Loucy (cell line): Measurements from ENCODE around the gene NRIP1.

Experiments used
- H2AFZ ChIP-seq: fragments of 200-600 bp; sonication (generic); 2 replicates; pipeline ENCODE4 v1.6.0; 2016; ENCODE audit warnings: antibody characterized with exemption, mild to moderate bottlenecking, low read length, moderate library complexity
- H3F3A ChIP-seq: fragments of 200-600 bp; 2 replicates; pipeline ENCODE4 v1.6.0; 2016; ENCODE audit warnings: antibody characterized with exemption, low read depth, mild to moderate bottlenecking
- H3K27me3 ChIP-seq: fragments of 200-600 bp; sonication (generic); 2 replicates; pipeline ENCODE4 v1.6.1; 2014; ENCODE audit warnings: low read length, mild to moderate bottlenecking; ENCODE audit not compliant: insufficient read depth, poor library complexity, severe bottlenecking
- H3K36me3 ChIP-seq: fragments of 200-600 bp; sonication (generic); 2 replicates; pipeline ENCODE4 v1.6.1; 2016; ENCODE audit warnings: low read length; ENCODE audit not compliant: insufficient read depth
- H3K4me1 ChIP-seq: fragments of 200-600 bp; sonication (generic); 2 replicates; pipeline ENCODE4 v1.5.1; 2014; ENCODE audit warnings: low read length, mild to moderate bottlenecking; ENCODE audit not compliant: insufficient read depth, poor library complexity, severe bottlenecking
- H3K4me2 ChIP-seq: fragments of 200-600 bp; sonication (generic); 2 replicates; pipeline ENCODE4 v1.6.0; 2014; ENCODE audit warnings: antibody characterized with exemption, low read length, low read depth, mild to moderate bottlenecking; ENCODE audit not compliant: poor library complexity, severe bottlenecking
- H3K4me3 ChIP-seq: fragments of 200-600 bp; sonication (generic); 2 replicates; pipeline ENCODE4 v1.5.1; 2014; ENCODE audit warnings: low read length, mild to moderate bottlenecking, mixed read lengths; ENCODE audit not compliant: poor library complexity, severe bottlenecking
- H3K79me2 ChIP-seq: fragments of 200-600 bp; sonication (generic); 2 replicates; pipeline ENCODE4 v1.6.1; 2014; ENCODE audit warnings: low read length; ENCODE audit not compliant: insufficient read depth
- H3K9ac ChIP-seq: fragments of 200-600 bp; sonication (generic); 2 replicates; pipeline ENCODE4 v1.6.0; 2014; ENCODE audit warnings: mild to moderate bottlenecking, low read depth, low read length, moderate library complexity; ENCODE audit not compliant: poor library complexity, severe bottlenecking
- H3K9me2 ChIP-seq: fragments of 200-600 bp; sonication (generic); replicated peaks from 2 replicates; pipeline ENCODE4 v1.6.1; 2016; ENCODE audit warnings: low read depth, low read length, mixed read lengths
- H3K9me3 ChIP-seq: fragments of 200-600 bp; sonication (generic); 2 replicates; pipeline ENCODE4 v1.6.1; 2014; ENCODE audit warnings: mild to moderate bottlenecking, antibody characterized with exemption, low read length, low read depth; ENCODE audit not compliant: insufficient read depth
- H4K20me1 ChIP-seq: fragments of 200-600 bp; sonication (generic); 2 replicates; pipeline ENCODE4 v1.6.0; 2014; ENCODE audit warnings: antibody characterized with exemption, low read length, mild to moderate bottlenecking; ENCODE audit not compliant: insufficient read depth, poor library complexity, severe bottlenecking
- EZH2phosphoT487 ChIP-seq: fragments of 200-600 bp; IDR thresholded peaks from 2 replicates; pipeline ENCODE4 v1.6.1; 2018; ENCODE audit warnings: antibody characterized with exemption, mild to moderate bottlenecking, moderate library complexity, borderline replicate concordance
- TF ChIP-seq, protein P1 (sequence below): fragments of 200-600 bp; sonication (generic); conservative IDR thresholded peaks from 2 replicates; pipeline ENCODE4 v1.5.1; 2014; ENCODE audit warnings: mild to moderate bottlenecking, antibody characterized with exemption, low read length

The NRIP1 gene

DNA sequence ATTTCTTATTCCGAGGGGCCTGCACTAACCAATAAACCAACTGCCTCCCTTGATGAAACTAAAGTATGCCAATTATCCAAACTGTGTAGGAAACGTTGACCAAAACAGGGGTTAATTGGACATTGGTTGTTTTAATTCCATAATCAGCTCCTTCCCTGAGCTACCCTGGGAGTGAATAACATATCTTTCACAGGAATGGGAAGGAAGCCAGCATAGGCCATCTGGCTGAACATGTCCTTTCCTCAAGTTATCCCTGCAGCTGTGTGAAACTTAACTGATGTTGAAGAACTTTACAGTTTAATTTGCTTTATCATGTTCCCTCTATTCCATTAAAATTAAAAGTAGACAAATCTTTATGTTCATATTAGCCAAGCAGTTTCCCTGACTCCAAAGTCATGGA is 75.4 kb downstream of the NRIP1 start:
- no peak for TF ChIP-seq EZH2phosphoT487
- TF ChIP-seq, protein P1, sequence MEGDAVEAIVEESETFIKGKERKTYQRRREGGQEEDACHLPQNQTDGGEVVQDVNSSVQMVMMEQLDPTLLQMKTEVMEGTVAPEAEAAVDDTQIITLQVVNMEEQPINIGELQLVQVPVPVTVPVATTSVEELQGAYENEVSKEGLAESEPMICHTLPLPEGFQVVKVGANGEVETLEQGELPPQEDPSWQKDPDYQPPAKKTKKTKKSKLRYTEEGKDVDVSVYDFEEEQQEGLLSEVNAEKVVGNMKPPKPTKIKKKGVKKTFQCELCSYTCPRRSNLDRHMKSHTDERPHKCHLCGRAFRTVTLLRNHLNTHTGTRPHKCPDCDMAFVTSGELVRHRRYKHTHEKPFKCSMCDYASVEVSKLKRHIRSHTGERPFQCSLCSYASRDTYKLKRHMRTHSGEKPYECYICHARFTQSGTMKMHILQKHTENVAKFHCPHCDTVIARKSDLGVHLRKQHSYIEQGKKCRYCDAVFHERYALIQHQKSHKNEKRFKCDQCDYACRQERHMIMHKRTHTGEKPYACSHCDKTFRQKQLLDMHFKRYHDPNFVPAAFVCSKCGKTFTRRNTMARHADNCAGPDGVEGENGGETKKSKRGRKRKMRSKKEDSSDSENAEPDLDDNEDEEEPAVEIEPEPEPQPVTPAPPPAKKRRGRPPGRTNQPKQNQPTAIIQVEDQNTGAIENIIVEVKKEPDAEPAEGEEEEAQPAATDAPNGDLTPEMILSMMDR = no peak
- no peaks in the 10 kb centered on the region for H3K9me2 ChIP-seq
- no peaks in the 10 kb centered on the region for H3K4me1 ChIP-seq
- peaks cover 20% of the 10 kb centered on the region; the same call in 1 of the 2 replicates for H3K36me3 ChIP-seq
- no peak overlapping the region for H3K9ac ChIP-seq
- H2AFZ ChIP-seq = no peak overlapping the region
- peaks cover 27% of the 10 kb centered on the region; the same call in 1 of the 2 replicates for H3K79me2 ChIP-seq
- no peak overlapping the region for H3K4me2 ChIP-seq
- H3F3A ChIP-seq = 0 out of 2 replicates have a peak, but pooled peaks cover 3% of the 10 kb centered on the region
- H3K27me3 ChIP-seq = no peaks in the 10 kb centered on the region
- no peak overlapping the region for H3K4me3 ChIP-seq
- H3K9me3 ChIP-seq = no peaks in the 10 kb centered on the region
- peaks cover 8% of the 10 kb centered on the region for H4K20me1 ChIP-seq

DNA sequence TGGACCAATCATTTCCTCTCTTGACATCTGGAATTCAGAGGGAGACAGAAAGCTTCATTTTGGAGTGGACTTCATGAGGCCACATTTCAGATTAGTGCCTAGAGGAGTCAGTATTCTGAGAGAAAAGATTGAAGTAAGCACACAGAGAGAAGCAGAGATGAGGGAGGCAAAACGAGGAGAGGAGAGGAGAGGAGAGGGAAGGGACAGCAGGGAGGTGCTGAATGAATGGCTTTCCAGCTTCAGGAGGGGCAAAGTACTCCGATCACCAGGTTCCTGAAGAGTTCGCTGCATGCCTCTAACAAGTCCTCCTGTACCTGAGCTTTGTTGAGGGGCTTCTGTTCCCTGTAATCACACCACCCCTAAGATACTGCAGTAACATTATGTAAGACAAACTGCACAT is 76.0 kb downstream of the NRIP1 start:
- no peak overlapping the region for H2AFZ ChIP-seq
- peaks cover 8% of the 10 kb centered on the region for H4K20me1 ChIP-seq
- no peaks in the 10 kb centered on the region for H3K9me3 ChIP-seq
- no peak for TF ChIP-seq EZH2phosphoT487
- TF ChIP-seq, protein P1 = no peak
- H3K79me2 ChIP-seq = peaks cover 30% of the 10 kb centered on the region; the same call in 1 of the 2 replicates
- no peaks in the 10 kb centered on the region for H3K27me3 ChIP-seq
- H3K9me2 ChIP-seq = no peaks in the 10 kb centered on the region
- H3K9ac ChIP-seq = no peak overlapping the region
- 0 out of 2 replicates have a peak, but pooled peaks cover 3% of the 10 kb centered on the region for H3F3A ChIP-seq
- H3K4me2 ChIP-seq = no peak overlapping the region
- H3K4me3 ChIP-seq = no peak overlapping the region
- H3K4me1 ChIP-seq = no peaks in the 10 kb centered on the region
- peaks cover 23% of the 10 kb centered on the region; the same call in 1 of the 2 replicates for H3K36me3 ChIP-seq

DNA sequence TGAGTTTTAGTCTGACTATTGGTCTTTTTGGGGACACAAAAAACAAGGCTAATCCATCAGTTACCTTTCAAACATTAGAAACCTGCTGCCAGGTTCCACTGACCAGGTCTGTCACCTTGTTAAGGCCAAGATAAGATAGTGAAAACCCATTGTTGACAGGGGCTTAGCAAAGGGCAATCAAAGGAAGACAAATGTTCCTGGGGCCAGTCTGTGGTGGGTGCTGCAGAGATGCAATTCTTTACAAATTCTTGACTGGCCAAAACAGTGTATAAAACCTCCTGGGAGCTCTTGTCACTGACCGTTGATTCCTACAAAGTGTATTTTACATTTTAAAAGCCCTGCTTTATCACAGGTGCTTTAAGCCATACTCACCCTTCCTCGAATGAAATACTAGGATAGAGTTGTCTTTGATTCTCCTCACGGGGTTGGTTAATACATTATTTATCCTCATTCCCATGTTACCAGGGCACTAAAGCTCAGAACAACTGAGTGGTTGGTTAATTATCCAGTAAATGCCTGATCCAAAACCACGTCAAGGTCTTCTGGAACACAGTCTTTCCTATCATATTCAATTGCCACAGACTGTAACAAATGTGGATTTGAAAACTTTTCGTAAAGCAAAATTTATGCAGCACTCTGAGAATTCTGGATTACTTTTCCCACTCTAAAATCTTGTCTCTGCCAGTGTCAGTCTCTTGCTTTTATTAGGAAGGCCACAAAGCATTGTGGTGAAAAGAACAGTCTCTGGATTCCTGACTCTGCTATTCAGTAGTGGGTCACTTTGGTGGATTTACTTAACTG is 77.2 kb downstream of the NRIP1 start:
- H3K36me3 ChIP-seq = peaks cover 26% of the 10 kb centered on the region; the same call in 1 of the 2 replicates
- TF ChIP-seq, protein P1 = no peak
- no peak overlapping the region for H2AFZ ChIP-seq
- H3F3A ChIP-seq = no peaks in the 10 kb centered on the region
- H4K20me1 ChIP-seq = peaks cover 8% of the 10 kb centered on the region
- no peak overlapping the region for H3K4me3 ChIP-seq
- H3K9ac ChIP-seq = no peak overlapping the region
- H3K9me2 ChIP-seq = no peaks in the 10 kb centered on the region
- peaks cover 40% of the 10 kb centered on the region; the same call in 1 of the 2 replicates for H3K79me2 ChIP-seq
- H3K4me1 ChIP-seq = no peaks in the 10 kb centered on the region
- no peaks in the 10 kb centered on the region for H3K9me3 ChIP-seq
- H3K4me2 ChIP-seq = no peak overlapping the region
- no peaks in the 10 kb centered on the region for H3K27me3 ChIP-seq
